ENCODE measurements around the gene P4HA2.

- TF ChIP-seq CTCF (IDR thresholded peaks at IDR 0.05) (no peak), POLR2A (IDR thresholded peaks at IDR 0.05) (no peak)
Observed at GRCh38 chr5:132246806-132247205, 19.2 kb upstream of the P4HA2 start.

Data from stomach (tissue), 4 donors.